WTC11 (cell line): ENCODE data around the gene STAM2.

Source experiments
- CTCF ChIP-seq: fragments of 200-600 bp; IDR thresholded peaks from 2 replicates; pipeline ENCODE4 v1.8.0; 2022; ENCODE audit warnings: antibody characterized with exemption
- ZNF671 ChIP-seq: fragments of 250-450 bp; sonication (Bioruptor Pico); IDR thresholded peaks from 2 replicates; pipeline ENCODE4 v1.8.0; 2021; ENCODE audit warnings: mild to moderate bottlenecking

DNA sequence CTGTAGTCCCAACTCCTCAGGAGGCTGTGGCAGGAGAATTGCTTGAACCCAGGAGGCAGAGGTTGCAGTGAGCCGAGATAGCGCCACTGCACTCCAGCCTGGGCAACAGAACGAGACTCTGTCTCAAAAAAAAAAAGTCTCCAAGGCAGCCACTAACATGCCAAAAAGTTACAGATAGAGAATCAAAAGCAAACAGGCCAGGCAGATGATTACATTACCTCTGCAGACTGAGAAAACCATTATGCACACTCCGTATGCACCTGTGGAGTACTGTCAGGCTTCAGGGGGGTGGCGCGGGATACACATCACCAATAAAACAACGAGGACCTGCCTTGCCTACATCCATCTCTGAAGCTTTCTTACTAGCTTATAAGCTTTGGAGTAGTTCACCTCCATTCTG is 10.3 kb downstream of the STAM2 start:
- TF ChIP-seq ZNF671 (CRISPR knock-in tag) (no peak), CTCF (no peak)
